Memory B cell (primary cell): ENCODE measurements around the gene ADAMTS10.

Experiments
- ATAC-seq: fragments of 150-1000 bp; cut with Tn5 transposase; 2 replicates; pipeline ENCODE4 v1.10.0; 2021; ENCODE audit warnings: low read depth, mild to moderate bottlenecking, moderate library complexity
- DNase-seq, 2 donors: peaks; one replicate each; pipeline ENCODE4 v3.0.0; 2022; ENCODE audit warnings: low spot score in 2 of 2
- H3K27ac Mint-ChIP-seq: one replicate; pipeline ENCODE4 v1.8.0; 2022; ENCODE audit warnings: mild to moderate bottlenecking, moderate library complexity, mixed read lengths
- H3K27me3 Mint-ChIP-seq: one replicate; pipeline ENCODE4 v1.8.0; 2022; ENCODE audit warnings: mixed read lengths
- H3K36me3 Mint-ChIP-seq: one replicate; pipeline ENCODE4 v1.8.0; 2022; ENCODE audit warnings: mild to moderate bottlenecking, mixed read lengths
- H3K4me1 Mint-ChIP-seq: one replicate; pipeline ENCODE4 v1.8.0; 2022; ENCODE audit warnings: mixed read lengths
- H3K4me3 Mint-ChIP-seq: one replicate; pipeline ENCODE4 v1.8.0; 2022; ENCODE audit warnings: mild to moderate bottlenecking, moderate library complexity, mixed read lengths
- H3K9me3 Mint-ChIP-seq: one replicate; pipeline ENCODE4 v1.8.0; 2022; ENCODE audit warnings: mixed read lengths

The ADAMTS10 gene

GRCh38 chr19:8610041-8610935, at the start of gene ADAMTS10:
ADAMTS10 (minus strand) TSS chr19:8610715; CDS start chr19:8605710, 5,005 bp downstream.
- H3K4me3 Mint-ChIP-seq, result peak within 1 kb of the TSS; percentile 72
- H3K9me3 Mint-ChIP-seq, result peaks cover 1% of the 10 kb centered on the region
- peaks cover 19% of the 10 kb centered on the region for H3K4me1 Mint-ChIP-seq
- peaks cover 36% of the 10 kb centered on the region for H3K27me3 Mint-ChIP-seq
- DNase-seq (no peak), ATAC-seq (peak; percentile 37)
- peaks cover 6% of the 10 kb centered on the region for H3K36me3 Mint-ChIP-seq
- H3K27ac Mint-ChIP-seq, result peak within 1 kb of the TSS; percentile 19

- no peak for DNase-seq
- H3K27me3 Mint-ChIP-seq, result peaks cover 30% of the 10 kb centered on the region
- H3K27ac Mint-ChIP-seq, result no peak overlapping the region
- H3K36me3 Mint-ChIP-seq, result peaks cover 1% of the 10 kb centered on the region
- ATAC-seq, result no peak
- H3K4me1 Mint-ChIP-seq, result peaks cover 19% of the 10 kb centered on the region
- H3K9me3 Mint-ChIP-seq, result peaks cover 6% of the 10 kb centered on the region
- no peak overlapping the region for H3K4me3 Mint-ChIP-seq
Observed at GRCh38 chr19:8659905-8660304, 49.4 kb upstream of the ADAMTS10 start.

- H3K36me3 Mint-ChIP-seq, result peaks cover 1% of the 10 kb centered on the region
- no peak overlapping the region for H3K4me3 Mint-ChIP-seq
- peaks cover 30% of the 10 kb centered on the region for H3K27me3 Mint-ChIP-seq
- H3K4me1 Mint-ChIP-seq, result peaks cover 16% of the 10 kb centered on the region
- ATAC-seq, result no peak
- H3K9me3 Mint-ChIP-seq, result peaks cover 6% of the 10 kb centered on the region
- DNase-seq, result no peak
- no peak overlapping the region for H3K27ac Mint-ChIP-seq
Observed at GRCh38 chr19:8657869-8658268, 47.4 kb upstream of the ADAMTS10 start.

GRCh38 chr19:8655340-8655709, 44.8 kb upstream of the ADAMTS10 start:
- Mint-ChIP-seq H3K4me3 (no peak overlapping the region), H3K27me3 (peaks cover 28% of the 10 kb centered on the region), H3K4me1 (peaks cover 11% of the 10 kb centered on the region), H3K36me3 (no peaks in the 10 kb centered on the region), H3K27ac (no peak overlapping the region), H3K9me3 (no peaks in the 10 kb centered on the region)
- ATAC-seq, result peak; percentile 60
- peak in 1 of 2 donors; percentile 23 for DNase-seq

- Mint-ChIP-seq H3K4me1 (peaks cover 11% of the 10 kb centered on the region), H3K36me3 (no peaks in the 10 kb centered on the region), H3K27me3 (peaks cover 28% of the 10 kb centered on the region), H3K27ac (no peak overlapping the region), H3K9me3 (no peaks in the 10 kb centered on the region), H3K4me3 (peak overlapping the region; percentile 45)
- DNase-seq (peak; percentile 56 to 68), ATAC-seq (peak; percentile 59)
Observed at GRCh38 chr19:8654591-8655339, 44.2 kb upstream of the ADAMTS10 start.

GRCh38 chr19:8648240-8648639, 37.7 kb upstream of the ADAMTS10 start:
- Mint-ChIP-seq H3K27ac (no peak overlapping the region), H3K27me3 (peaks cover 14% of the 10 kb centered on the region), H3K4me3 (no peak overlapping the region), H3K4me1 (no peaks in the 10 kb centered on the region), H3K9me3 (peaks cover 1% of the 10 kb centered on the region), H3K36me3 (no peaks in the 10 kb centered on the region)
- ATAC-seq (no peak), DNase-seq (no peak)

GRCh38 chr19:8643860-8644653, 33.5 kb upstream of the ADAMTS10 start:
- H3K27ac Mint-ChIP-seq, result no peak overlapping the region
- peaks cover 13% of the 10 kb centered on the region for H3K27me3 Mint-ChIP-seq
- H3K9me3 Mint-ChIP-seq, result peaks cover 1% of the 10 kb centered on the region
- DNase-seq (no peak), ATAC-seq (no peak)
- H3K4me1 Mint-ChIP-seq, result no peaks in the 10 kb centered on the region
- no peak overlapping the region for H3K4me3 Mint-ChIP-seq
- no peaks in the 10 kb centered on the region for H3K36me3 Mint-ChIP-seq

- no peak overlapping the region for H3K4me3 Mint-ChIP-seq
- peaks cover 1% of the 10 kb centered on the region for H3K9me3 Mint-ChIP-seq
- no peak overlapping the region for H3K27ac Mint-ChIP-seq
Observed at GRCh38 chr19:8642561-8642960, 32.0 kb upstream of the ADAMTS10 start.

GRCh38 chr19:8641908-8642547, 31.5 kb upstream of the ADAMTS10 start:
- ATAC-seq (peak; percentile 27), DNase-seq (no peak)
- H3K9me3 Mint-ChIP-seq, result peaks cover 1% of the 10 kb centered on the region
- H3K27me3 Mint-ChIP-seq, result peaks cover 18% of the 10 kb centered on the region
- peaks cover 2% of the 10 kb centered on the region for H3K36me3 Mint-ChIP-seq
- H3K4me1 Mint-ChIP-seq, result no peaks in the 10 kb centered on the region
- no peak overlapping the region for H3K4me3 Mint-ChIP-seq
- no peak overlapping the region for H3K27ac Mint-ChIP-seq

More at GRCh38 chr19:8642561-8642960, 32.0 kb upstream of the ADAMTS10 start:
- Mint-ChIP-seq H3K36me3 (peaks cover 2% of the 10 kb centered on the region), H3K27me3 (peaks cover 19% of the 10 kb centered on the region), H3K4me1 (no peaks in the 10 kb centered on the region)
- ATAC-seq, result no peak
- DNase-seq, result no peak

GRCh38 chr19:8641221-8641907, 30.8 kb upstream of the ADAMTS10 start:
- H3K4me1 Mint-ChIP-seq, result no peaks in the 10 kb centered on the region
- DNase-seq (no peak), ATAC-seq (no peak)
- peaks cover 2% of the 10 kb centered on the region for H3K36me3 Mint-ChIP-seq
- no peak overlapping the region for H3K4me3 Mint-ChIP-seq
- H3K9me3 Mint-ChIP-seq, result peaks cover 1% of the 10 kb centered on the region
- H3K27ac Mint-ChIP-seq, result no peak overlapping the region
- peaks cover 16% of the 10 kb centered on the region for H3K27me3 Mint-ChIP-seq

GRCh38 chr19:8640402-8641004, 30.0 kb upstream of the ADAMTS10 start:
- Mint-ChIP-seq H3K27me3 (peaks cover 14% of the 10 kb centered on the region), H3K27ac (no peak overlapping the region), H3K4me1 (no peaks in the 10 kb centered on the region), H3K4me3 (no peak overlapping the region), H3K9me3 (peaks cover under 1% of the 10 kb centered on the region), H3K36me3 (peaks cover 2% of the 10 kb centered on the region)
- DNase-seq, result no peak
- ATAC-seq, result no peak

- peaks cover 2% of the 10 kb centered on the region for H3K36me3 Mint-ChIP-seq
- no peak overlapping the region for H3K4me3 Mint-ChIP-seq
- no peaks in the 10 kb centered on the region for H3K4me1 Mint-ChIP-seq
- no peaks in the 10 kb centered on the region for H3K9me3 Mint-ChIP-seq
- DNase-seq (no peak), ATAC-seq (no peak)
- H3K27me3 Mint-ChIP-seq, result peaks cover 17% of the 10 kb centered on the region
- no peak overlapping the region for H3K27ac Mint-ChIP-seq
Observed at GRCh38 chr19:8639821-8640401, 29.4 kb upstream of the ADAMTS10 start.
